Stimulated activated CD4-positive, alpha-beta T cell treated with anti-CD3 and anti-CD28 coated beads, Interleukin-15, amount 100 ng/mL, for 48 hours (primary cell): ENCODE data around the gene SLC25A39.

Source experiments
- DNase-seq, 2 donors: peaks; one replicate each; pipeline ENCODE4 v3.0.0-alpha.2; 2020; ENCODE audit warnings: low read depth in 2 of 2

SLC25A39 gene

GRCh38 chr17:44279346-44279665 is 45.3 kb downstream of the SLC25A39 start:
- no peak for DNase-seq

- DNase-seq = no peak
Measured at GRCh38 chr17:44277976-44278375, 46.6 kb downstream of the SLC25A39 start.

GRCh38 chr17:44273607-44274006 is 51.0 kb downstream of the SLC25A39 start:
- no peak for DNase-seq

- no peak for DNase-seq
Measured at GRCh38 chr17:44272954-44273353, 51.7 kb downstream of the SLC25A39 start.

GRCh38 chr17:44272321-44272951 is 52.2 kb downstream of the SLC25A39 start:
- no peak for DNase-seq
